ENCODE measurements around the gene ARMH4.

The ARMH4 gene

GRCh38 chr14:58055497-58056010 lies 96.5 kb downstream of the ARMH4 start:
- no peak for DNase-seq (ENCODE audit: low spot score)
- no peak for FAIRE-seq

GRCh38 chr14:58054100-58054499 lies 97.9 kb downstream of the ARMH4 start:
- DNase-seq (ENCODE audit: low spot score) (no peak), FAIRE-seq (no peak)

GRCh38 chr14:58048219-58048618 lies 103.8 kb downstream of the ARMH4 start:
- FAIRE-seq, result no peak
- DNase-seq (ENCODE audit: low spot score), result no peak

GRCh38 chr14:58027904-58028303 lies 124.1 kb downstream of the ARMH4 start:
- no peak for FAIRE-seq
- no peak for DNase-seq (ENCODE audit: low spot score)

- no peak for DNase-seq (ENCODE audit: low spot score)
- no peak for FAIRE-seq
These were observed 125.0 kb downstream of the ARMH4 start for GRCh38 chr14:58026967-58027366.

GRCh38 chr14:58026219-58026618 lies 125.8 kb downstream of the ARMH4 start:
- FAIRE-seq (no peak), DNase-seq (ENCODE audit: low spot score) (no peak)

GRCh38 chr14:58014778-58015177 lies 137.2 kb downstream of the ARMH4 start:
- FAIRE-seq (no peak), DNase-seq (ENCODE audit: low spot score) (no peak)

- FAIRE-seq (no peak), DNase-seq (ENCODE audit: low spot score) (no peak)
These were observed 149.4 kb downstream of the ARMH4 start for GRCh38 chr14:58002618-58003017.

- DNase-seq (ENCODE audit: low spot score) (no peak), FAIRE-seq (no peak)
These were observed 152.0 kb downstream of the ARMH4 start for GRCh38 chr14:57999979-58000378.

GRCh38 chr14:57999471-57999870 lies 152.5 kb downstream of the ARMH4 start:
- no peak for DNase-seq (ENCODE audit: low spot score)
- no peak for FAIRE-seq

- no peak for DNase-seq (ENCODE audit: low spot score)
- FAIRE-seq, result no peak
These were observed 153.2 kb downstream of the ARMH4 start for GRCh38 chr14:57998766-57999165.

GRCh38 chr14:57991353-57991752 lies 160.7 kb downstream of the ARMH4 start:
- no peak for DNase-seq (ENCODE audit: low spot score)
- FAIRE-seq, result peak; percentile 91

- no peak for DNase-seq (ENCODE audit: low spot score)
- peak; percentile 58 for FAIRE-seq
These were observed 163.6 kb downstream of the ARMH4 start for GRCh38 chr14:57988445-57988844.

- FAIRE-seq, result peak; percentile 20
- no peak for DNase-seq (ENCODE audit: low spot score)
These were observed 164.3 kb downstream of the ARMH4 start for GRCh38 chr14:57987596-57988300.

GRCh38 chr14:57987051-57987450 lies 165.0 kb downstream of the ARMH4 start:
- DNase-seq (ENCODE audit: low spot score) (no peak), FAIRE-seq (no peak)

- FAIRE-seq (peak; percentile 9), DNase-seq (ENCODE audit: low spot score) (no peak)
These were observed 169.0 kb downstream of the ARMH4 start for GRCh38 chr14:57982804-57983634.

GRCh38 chr14:57981817-57982560 lies 170.0 kb downstream of the ARMH4 start:
- FAIRE-seq (no peak), DNase-seq (ENCODE audit: low spot score) (no peak)

GRCh38 chr14:57979376-57980048 lies 172.5 kb downstream of the ARMH4 start:
- no peak for DNase-seq (ENCODE audit: low spot score)
- no peak for FAIRE-seq

GRCh38 chr14:57976701-57977100 lies 175.3 kb downstream of the ARMH4 start:
- no peak for FAIRE-seq

GRCh38 chr14:57974896-57975295 lies 177.1 kb downstream of the ARMH4 start:
- FAIRE-seq, result no peak

More at GRCh38 chr14:57976701-57977100, 175.3 kb downstream of the ARMH4 start:
- no peak for DNase-seq (ENCODE audit: low spot score)

GRCh38 chr14:57970594-57970993 lies 181.4 kb downstream of the ARMH4 start:
- no peak for FAIRE-seq

More at GRCh38 chr14:57974896-57975295, 177.1 kb downstream of the ARMH4 start:
- no peak for DNase-seq (ENCODE audit: low spot score)

More at GRCh38 chr14:57970594-57970993, 181.4 kb downstream of the ARMH4 start:
- DNase-seq (ENCODE audit: low spot score), result no peak

All from urothelium cell line (cell line).